Liver (tissue), 3 donors: ENCODE measurements around the gene ATP12A.

ENCODE experiments used
- EGR1 ChIP-seq, 2 donors: IDR thresholded peaks; 2 replicates each; pipeline ENCODE4 v1.6.1; 2016 to 2018; ENCODE audit warnings: antibody characterized with exemption in 2 of 2, low read depth in 2 of 2
- GABPA ChIP-seq, 2 donors: IDR thresholded peaks in 1 of 2; conservative IDR thresholded peaks in 1 of 2; 2 replicates each; pipeline ENCODE4 v1.6.1; 2016; ENCODE audit warnings: antibody characterized with exemption in 2 of 2, mild to moderate bottlenecking in 1 of 2, moderate library complexity in 1 of 2
- JUND ChIP-seq, 2 donors: IDR thresholded peaks; 2 replicates each; pipeline ENCODE4 v1.6.1; 2016; ENCODE audit warnings: antibody characterized with exemption in 2 of 2
- RAD21 ChIP-seq, 2 donors: IDR thresholded peaks; 2 replicates each; pipeline ENCODE4 v1.6.1; 2016; ENCODE audit warnings: antibody characterized with exemption in 2 of 2, mild to moderate bottlenecking in 2 of 2
- TAF1 ChIP-seq: conservative IDR thresholded peaks from 2 replicates; pipeline ENCODE4 v1.6.1; 2016; ENCODE audit warnings: antibody characterized with exemption, mild to moderate bottlenecking
- YY1 ChIP-seq: IDR thresholded peaks from 2 replicates; pipeline ENCODE4 v1.6.1; 2016; ENCODE audit warnings: antibody characterized with exemption, mild to moderate bottlenecking
- TF ChIP-seq, protein P1 (sequence below): fragments of 150-350 bp; IDR thresholded peaks from 2 replicates; pipeline ENCODE4 v1.5.1; 2017; ENCODE audit warnings: improper control_type of control experiment, low read depth, low read length; ENCODE audit not compliant: missing input control
- TF ChIP-seq, protein P2 (sequence below): IDR thresholded peaks from 2 replicates; pipeline ENCODE4 v1.6.1; 2016; ENCODE audit warnings: antibody characterized with exemption
- TF ChIP-seq, protein P3 (sequence below): IDR thresholded peaks from 2 replicates; pipeline ENCODE4 v1.6.1; 2016; ENCODE audit warnings: antibody characterized with exemption, mild to moderate bottlenecking
- TF ChIP-seq, protein P4 (sequence below): IDR thresholded peaks from 2 replicates; pipeline ENCODE4 v1.6.1; 2016; ENCODE audit warnings: antibody characterized with exemption
- donor health status: healthy.
- donor health status: healthy.

DNA sequence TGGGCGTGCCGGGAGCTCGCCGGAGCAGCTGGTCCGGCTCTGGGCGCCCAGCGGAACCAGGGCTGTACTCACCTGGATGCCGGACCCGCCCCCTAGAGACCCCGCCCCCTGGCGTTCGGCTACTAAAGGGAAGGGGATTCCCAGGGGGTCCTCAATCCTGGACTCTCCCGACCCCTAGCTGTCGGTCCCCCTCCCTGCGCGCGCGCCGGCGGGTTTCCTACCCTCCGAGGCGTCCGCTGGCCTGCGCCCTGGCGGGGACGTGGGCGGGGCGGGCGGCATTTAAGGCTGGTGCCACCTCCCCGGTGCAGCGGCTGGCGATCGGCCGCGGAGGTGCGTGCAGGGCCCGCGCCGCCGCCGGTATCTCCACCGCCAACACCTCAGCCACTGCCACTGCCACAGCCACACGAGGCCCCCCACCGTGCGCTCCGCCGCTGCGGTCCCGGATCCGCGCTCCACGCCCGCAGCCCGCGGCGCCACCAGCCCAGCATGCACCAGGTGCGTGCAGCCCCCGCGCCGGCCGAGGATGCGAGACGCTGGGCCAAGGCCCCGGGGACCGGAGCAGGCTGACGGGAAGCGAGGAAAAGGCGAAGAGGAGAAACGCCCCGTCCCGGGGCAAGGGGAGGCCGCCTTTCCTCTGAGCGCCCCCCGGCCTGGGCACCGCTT, at the start of gene ATP12A:
- TF ChIP-seq, protein P1, sequence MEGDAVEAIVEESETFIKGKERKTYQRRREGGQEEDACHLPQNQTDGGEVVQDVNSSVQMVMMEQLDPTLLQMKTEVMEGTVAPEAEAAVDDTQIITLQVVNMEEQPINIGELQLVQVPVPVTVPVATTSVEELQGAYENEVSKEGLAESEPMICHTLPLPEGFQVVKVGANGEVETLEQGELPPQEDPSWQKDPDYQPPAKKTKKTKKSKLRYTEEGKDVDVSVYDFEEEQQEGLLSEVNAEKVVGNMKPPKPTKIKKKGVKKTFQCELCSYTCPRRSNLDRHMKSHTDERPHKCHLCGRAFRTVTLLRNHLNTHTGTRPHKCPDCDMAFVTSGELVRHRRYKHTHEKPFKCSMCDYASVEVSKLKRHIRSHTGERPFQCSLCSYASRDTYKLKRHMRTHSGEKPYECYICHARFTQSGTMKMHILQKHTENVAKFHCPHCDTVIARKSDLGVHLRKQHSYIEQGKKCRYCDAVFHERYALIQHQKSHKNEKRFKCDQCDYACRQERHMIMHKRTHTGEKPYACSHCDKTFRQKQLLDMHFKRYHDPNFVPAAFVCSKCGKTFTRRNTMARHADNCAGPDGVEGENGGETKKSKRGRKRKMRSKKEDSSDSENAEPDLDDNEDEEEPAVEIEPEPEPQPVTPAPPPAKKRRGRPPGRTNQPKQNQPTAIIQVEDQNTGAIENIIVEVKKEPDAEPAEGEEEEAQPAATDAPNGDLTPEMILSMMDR, result no peak
- TF ChIP-seq, protein P2, sequence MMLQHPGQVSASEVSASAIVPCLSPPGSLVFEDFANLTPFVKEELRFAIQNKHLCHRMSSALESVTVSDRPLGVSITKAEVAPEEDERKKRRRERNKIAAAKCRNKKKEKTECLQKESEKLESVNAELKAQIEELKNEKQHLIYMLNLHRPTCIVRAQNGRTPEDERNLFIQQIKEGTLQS, result no peak
- no peak for TF ChIP-seq GABPA (IDR thresholded peaks at IDR 0.05 in 1 of 2, conservative IDR thresholded peaks at IDR 0.05 in 1 of 2)
- TF ChIP-seq JUND (IDR thresholded peaks at IDR 0.05), result no peak
- TF ChIP-seq, protein P3, sequence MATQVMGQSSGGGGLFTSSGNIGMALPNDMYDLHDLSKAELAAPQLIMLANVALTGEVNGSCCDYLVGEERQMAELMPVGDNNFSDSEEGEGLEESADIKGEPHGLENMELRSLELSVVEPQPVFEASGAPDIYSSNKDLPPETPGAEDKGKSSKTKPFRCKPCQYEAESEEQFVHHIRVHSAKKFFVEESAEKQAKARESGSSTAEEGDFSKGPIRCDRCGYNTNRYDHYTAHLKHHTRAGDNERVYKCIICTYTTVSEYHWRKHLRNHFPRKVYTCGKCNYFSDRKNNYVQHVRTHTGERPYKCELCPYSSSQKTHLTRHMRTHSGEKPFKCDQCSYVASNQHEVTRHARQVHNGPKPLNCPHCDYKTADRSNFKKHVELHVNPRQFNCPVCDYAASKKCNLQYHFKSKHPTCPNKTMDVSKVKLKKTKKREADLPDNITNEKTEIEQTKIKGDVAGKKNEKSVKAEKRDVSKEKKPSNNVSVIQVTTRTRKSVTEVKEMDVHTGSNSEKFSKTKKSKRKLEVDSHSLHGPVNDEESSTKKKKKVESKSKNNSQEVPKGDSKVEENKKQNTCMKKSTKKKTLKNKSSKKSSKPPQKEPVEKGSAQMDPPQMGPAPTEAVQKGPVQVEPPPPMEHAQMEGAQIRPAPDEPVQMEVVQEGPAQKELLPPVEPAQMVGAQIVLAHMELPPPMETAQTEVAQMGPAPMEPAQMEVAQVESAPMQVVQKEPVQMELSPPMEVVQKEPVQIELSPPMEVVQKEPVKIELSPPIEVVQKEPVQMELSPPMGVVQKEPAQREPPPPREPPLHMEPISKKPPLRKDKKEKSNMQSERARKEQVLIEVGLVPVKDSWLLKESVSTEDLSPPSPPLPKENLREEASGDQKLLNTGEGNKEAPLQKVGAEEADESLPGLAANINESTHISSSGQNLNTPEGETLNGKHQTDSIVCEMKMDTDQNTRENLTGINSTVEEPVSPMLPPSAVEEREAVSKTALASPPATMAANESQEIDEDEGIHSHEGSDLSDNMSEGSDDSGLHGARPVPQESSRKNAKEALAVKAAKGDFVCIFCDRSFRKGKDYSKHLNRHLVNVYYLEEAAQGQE, result no peak
- TF ChIP-seq, protein P4, sequence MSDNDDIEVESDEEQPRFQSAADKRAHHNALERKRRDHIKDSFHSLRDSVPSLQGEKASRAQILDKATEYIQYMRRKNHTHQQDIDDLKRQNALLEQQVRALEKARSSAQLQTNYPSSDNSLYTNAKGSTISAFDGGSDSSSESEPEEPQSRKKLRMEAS, result no peak
- TF ChIP-seq YY1, result no peak
- no peak for TF ChIP-seq TAF1
- no peak for TF ChIP-seq RAD21 (IDR thresholded peaks at IDR 0.05)
- no peak for TF ChIP-seq EGR1 (IDR thresholded peaks at IDR 0.05; ENCODE audit: low read depth in 2 of 2)
